NCI-H2171 treated with DMSO at 0.1 percent for 48 hours (cell line): ENCODE measurements around the gene MMP2.
A peak's percentile ranks its signal among the peaks of the same experiment; 100 is the strongest.

Experiments
- DNase-seq: peaks from one replicate; lab custom pipeline; 2025; lab: John Stamatoyannopoulos, UW

The MMP2 gene

DNA sequence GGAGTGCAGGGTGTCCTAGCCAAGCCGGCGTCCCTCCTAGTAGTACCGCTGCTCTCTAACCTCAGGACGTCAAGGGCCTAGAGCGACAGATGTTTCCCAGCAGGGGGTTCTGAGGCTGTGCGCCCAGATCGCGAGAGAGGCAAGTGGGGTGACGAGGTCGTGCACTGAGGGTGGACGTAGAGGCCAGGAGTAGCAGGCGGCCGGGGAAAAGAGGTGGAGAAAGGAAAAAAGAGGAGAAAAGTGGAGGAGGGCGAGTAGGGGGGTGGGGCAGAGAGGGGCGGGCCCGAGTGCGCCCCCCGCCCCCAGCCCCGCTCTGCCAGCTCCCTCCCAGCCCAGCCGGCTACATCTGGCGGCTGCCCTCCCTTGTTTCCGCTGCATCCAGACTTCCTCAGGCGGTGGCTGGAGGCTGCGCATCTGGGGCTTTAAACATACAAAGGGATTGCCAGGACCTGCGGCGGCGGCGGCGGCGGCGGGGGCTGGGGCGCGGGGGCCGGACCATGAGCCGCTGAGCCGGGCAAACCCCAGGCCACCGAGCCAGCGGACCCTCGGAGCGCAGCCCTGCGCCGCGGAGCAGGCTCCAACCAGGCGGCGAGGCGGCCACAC lies at the start of gene MMP2:
MMP2 (plus strand) TSS at position 372 of the 603 bp plus-strand sequence. CDS start 282 bp downstream, outside the sequence.
- peak; percentile 20 for DNase-seq

DNA sequence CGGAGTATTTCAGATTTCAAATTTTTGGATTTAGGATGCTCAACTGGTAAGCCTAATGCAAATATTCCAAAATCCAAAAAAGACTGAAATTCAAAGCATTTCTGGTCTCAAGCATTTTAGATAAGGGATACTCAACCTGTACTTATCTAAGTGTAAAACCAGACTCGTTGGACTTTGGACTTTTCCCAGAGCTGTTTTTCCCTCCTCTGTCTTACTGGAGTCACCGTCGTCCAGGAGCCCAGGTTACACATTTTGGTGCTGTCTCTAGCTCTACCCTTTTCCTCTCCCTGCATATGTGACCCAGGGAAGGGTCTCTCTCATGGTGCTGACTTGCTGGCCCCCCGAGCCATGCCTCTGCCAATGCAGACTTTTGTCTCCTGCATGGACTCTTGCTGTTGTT lies 46.0 kb upstream of the MMP2 start:
- DNase-seq = no peak

DNA sequence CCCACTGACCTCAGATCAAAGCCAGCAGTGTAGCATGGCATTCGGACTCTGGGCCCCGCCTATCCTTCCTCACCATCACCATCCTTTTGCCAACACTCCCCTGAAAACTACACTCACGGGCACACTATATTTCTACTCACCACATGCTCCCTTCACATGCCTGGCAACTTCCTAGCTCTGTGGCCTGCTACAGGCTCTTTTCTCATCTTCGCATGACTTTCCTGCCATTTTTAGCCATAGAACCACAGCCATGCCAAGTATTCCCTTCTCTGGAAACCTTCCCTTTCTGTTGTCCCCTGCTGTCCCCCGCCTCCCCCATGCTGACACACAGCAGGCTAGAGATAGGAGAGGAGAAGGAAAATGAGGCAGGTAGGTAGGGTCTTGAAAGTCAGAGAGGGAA lies 45.5 kb upstream of the MMP2 start:
- DNase-seq = no peak

- no peak for DNase-seq
Observed at GRCh38 chr16:55434000-55434399, 45.0 kb upstream of the MMP2 start.

DNA sequence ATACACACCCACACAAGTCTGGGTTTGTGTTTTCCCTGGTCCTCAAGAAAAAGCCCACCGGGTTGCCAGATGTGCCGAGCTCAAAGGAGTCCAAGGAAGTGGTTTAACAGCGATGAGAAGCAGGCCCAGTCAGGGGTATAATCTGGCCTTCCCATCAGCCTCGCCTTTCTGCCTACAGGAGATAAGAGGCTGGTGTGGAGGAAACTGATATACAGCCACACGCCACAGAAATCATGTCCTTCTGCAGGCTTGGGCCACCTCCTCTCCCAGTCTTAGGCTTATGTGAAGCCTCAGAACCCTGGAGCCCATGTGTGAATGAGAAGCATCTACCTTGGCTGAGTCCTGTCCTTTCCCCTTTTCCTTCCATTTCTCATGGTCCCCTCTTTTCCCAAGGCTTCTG lies 43.6 kb upstream of the MMP2 start:
- DNase-seq = no peak

DNA sequence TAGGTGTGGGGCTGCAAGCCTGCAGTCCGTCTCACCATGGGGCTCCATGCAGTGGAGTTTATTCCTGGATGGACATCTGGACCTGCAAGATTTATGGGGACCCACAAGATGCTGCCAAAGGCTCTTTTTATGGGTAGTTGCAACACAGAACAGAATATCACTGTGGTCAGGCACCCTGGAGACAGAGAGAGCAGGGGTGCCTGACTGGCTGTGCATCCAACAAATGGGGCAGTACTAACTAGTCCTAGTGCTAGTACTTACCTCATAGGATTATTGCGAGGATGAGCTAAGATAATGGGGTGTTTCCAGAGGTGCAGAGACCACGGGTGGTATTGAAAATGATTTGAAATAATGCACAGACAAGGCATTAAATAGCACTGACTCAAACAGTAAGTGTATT lies 42.4 kb upstream of the MMP2 start:
- no peak for DNase-seq

GRCh38 chr16:55437625-55438024 lies 41.4 kb upstream of the MMP2 start:
- DNase-seq = no peak

DNA sequence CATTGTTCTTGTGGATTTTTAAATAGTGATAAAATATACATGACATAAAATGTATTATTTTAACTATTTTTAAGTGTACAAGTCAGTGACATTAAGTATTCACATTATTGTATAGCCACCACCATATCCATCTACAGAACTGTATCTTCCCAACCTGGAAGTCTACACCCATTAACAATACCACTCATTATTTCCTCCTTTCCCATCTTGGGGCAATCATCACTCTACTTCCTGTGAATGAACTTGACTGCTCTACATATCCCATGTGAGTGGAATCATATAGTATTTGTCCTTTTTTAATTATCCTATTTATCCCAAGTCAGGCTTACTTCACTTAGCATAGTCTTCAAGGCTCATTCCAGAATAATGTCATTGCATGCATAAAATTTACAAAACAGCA lies 40.7 kb upstream of the MMP2 start:
- no peak for DNase-seq

GRCh38 chr16:55439101-55439690 lies 39.8 kb upstream of the MMP2 start:
- no peak for DNase-seq

- no peak for DNase-seq
Observed at GRCh38 chr16:55443434-55444346, 35.3 kb upstream of the MMP2 start.

- DNase-seq = no peak
Observed at GRCh38 chr16:55444754-55445485, 34.1 kb upstream of the MMP2 start.

DNA sequence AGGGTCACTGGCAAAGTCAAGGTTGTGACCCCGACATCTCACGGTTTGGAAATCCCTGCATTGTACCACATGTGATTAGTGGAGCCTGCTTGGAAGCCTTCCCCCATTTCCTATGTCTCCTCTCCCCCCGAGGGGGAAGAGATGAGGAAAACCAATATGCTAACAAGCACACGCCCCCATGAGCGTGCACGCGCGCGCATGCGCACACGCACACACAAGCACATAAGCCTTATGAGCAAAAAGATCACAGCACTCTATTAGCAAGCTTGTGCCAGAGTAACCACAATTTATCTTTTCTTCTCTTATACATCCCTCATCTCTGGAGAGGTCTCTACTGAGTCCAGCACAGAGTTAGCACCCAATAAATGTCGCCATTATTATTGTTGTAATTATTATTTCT lies 31.8 kb upstream of the MMP2 start:
- no peak for DNase-seq

DNA sequence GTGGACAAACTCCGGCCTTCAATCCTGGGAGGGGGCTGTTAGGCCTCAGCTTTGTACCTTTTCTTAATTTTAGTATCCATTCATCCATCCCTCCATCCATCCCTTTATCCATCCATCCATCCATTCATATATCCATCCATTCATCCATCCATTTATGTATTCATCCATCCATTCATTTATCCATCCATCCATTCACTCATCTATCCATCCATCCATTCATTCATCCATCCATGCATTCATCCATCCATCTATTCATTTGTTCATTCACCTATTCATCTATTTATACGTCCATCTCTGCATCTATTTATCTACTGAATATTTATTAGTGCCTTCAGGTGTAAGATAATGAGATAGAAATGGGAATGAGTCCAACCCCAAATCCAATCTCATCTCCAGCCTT lies 26.0 kb upstream of the MMP2 start:
- DNase-seq = no peak

DNA sequence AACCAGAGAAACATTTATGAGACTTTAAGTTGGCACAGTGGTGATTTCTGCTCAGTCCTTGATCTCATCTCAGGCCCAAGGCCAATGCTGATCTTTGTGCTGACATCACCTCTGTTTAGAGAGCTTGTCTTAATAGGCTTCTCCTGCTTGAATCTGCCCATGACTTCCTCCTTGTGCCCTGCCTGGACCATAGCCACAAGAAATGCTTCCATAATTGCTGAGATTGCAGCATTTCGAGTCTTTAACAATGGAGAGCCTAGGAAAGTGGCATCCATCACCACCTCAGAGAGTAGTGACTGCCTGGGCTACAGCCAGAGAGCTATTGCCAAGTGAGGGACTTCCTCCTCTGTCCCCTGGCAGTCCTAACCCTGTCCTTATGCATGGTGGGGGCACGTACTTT lies 25.1 kb upstream of the MMP2 start:
- no peak for DNase-seq

DNA sequence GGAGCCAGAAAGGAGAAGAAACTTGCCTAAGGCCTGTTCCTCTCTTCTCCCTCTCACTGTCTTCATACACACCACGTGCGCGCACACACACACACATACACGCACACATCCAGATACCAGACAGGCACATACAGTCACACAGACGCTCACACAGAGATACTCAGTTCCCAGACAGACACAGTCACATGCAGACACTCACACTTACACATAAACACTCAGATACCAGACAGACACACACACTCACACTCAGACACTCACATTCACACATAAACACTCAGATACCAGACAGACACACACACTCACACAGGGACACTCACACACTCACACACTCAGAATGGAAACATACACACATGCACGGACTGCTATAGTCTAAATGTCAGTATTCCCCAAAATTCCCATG lies 24.1 kb upstream of the MMP2 start:
- DNase-seq = no peak

GRCh38 chr16:55462241-55462640 lies 16.8 kb upstream of the MMP2 start:
- no peak for DNase-seq

GRCh38 chr16:55464375-55464774 lies 14.6 kb upstream of the MMP2 start:
- no peak for DNase-seq

- peak; percentile 81 for DNase-seq
Observed at GRCh38 chr16:55465077-55465896, 13.7 kb upstream of the MMP2 start.

- no peak for DNase-seq
Observed at GRCh38 chr16:55466209-55466608, 12.8 kb upstream of the MMP2 start.

- DNase-seq = no peak
Observed at GRCh38 chr16:55467898-55468297, 11.1 kb upstream of the MMP2 start.

DNA sequence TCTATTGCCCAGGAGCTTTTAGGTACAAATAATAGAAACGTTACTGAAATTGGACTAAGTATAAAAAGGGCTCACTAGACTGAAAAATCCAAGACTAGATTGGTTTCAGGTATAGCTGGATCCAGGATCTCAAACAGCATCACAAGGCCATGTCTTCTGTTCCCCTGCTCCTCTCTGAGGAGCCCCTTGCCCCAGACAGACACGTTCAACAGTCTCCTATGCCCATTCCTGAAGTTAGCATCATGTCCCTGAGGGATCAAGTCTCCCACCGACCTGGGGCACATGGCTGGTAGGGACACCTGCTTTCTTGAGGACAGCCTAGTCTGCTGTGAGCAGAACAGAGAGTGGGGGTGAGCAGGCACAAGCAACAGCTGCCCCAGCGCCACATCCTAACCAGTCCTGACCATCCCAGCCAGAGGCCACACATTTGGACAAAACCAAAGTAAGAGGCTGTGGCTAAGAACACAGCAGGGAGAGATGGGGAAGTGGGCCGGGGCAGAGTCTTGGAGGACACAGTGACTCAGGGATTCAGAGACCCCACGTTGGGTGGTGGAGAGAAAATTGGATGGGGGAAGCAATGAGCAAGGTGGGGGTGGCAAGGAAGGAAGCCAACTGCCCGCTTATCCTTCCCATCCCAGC lies 10.5 kb upstream of the MMP2 start:
- DNase-seq = no peak
